Endodermal cell (in vitro differentiated cells): ENCODE results near the gene TPMT. TPM values are rescaled to one million over a fixed set of nuclear protein-coding genes. Genes with fewer than 3 reads are reported as not detected.
A peak's percentile ranks its signal among the peaks of the same experiment; 100 is the strongest.

ENCODE experiments used
- DNase-seq: peaks from one replicate; pipeline ENCODE4 v3.0.0-alpha.2; 2017
- H3K27ac ChIP-seq: 2 replicates; pipeline ENCODE4 v1.5.1; 2013; ENCODE audit warnings: mild to moderate bottlenecking, low read depth, low read length, moderate library complexity
- H3K27me3 ChIP-seq: 2 replicates; pipeline ENCODE4 v1.6.1; 2013; ENCODE audit warnings: mild to moderate bottlenecking, low read length, moderate library complexity; ENCODE audit not compliant: insufficient read depth, control insufficient read depth, poor library complexity, severe bottlenecking
- H3K36me3 ChIP-seq: 2 replicates; pipeline ENCODE4 v1.7.0; 2013; ENCODE audit warnings: mild to moderate bottlenecking, low read length, moderate library complexity; ENCODE audit not compliant: control insufficient read depth, insufficient read depth
- H3K4me1 ChIP-seq: one replicate; pipeline ENCODE4 v1.7.0; 2013; ENCODE audit warnings: low read length; ENCODE audit not compliant: control insufficient read depth, insufficient read depth
- H3K4me3 ChIP-seq: 2 replicates; pipeline ENCODE4 v1.5.1; 2013; ENCODE audit warnings: mild to moderate bottlenecking, low read length, moderate library complexity
- H3K9ac ChIP-seq: 2 replicates; pipeline ENCODE4 v1.6.1; 2013; ENCODE audit warnings: mild to moderate bottlenecking, low read length, moderate library complexity; ENCODE audit not compliant: poor library complexity, severe bottlenecking; ENCODE audit errors: extremely low read depth
- H3K9me3 ChIP-seq: 2 replicates; pipeline ENCODE4 v1.6.1; 2013; ENCODE audit warnings: mild to moderate bottlenecking, low read length, moderate library complexity; ENCODE audit not compliant: control insufficient read depth
- H3K27ac Mint-ChIP-seq: 2 replicates; pipeline ENCODE4 v1.8.0; 2020; ENCODE audit warnings: mixed read lengths
- H3K27me3 Mint-ChIP-seq: 2 replicates; pipeline ENCODE4 v1.8.0; 2021; ENCODE audit warnings: mild to moderate bottlenecking, mixed read lengths; ENCODE audit not compliant: insufficient read depth
- H3K36me3 Mint-ChIP-seq: 2 replicates; pipeline ENCODE4 v1.8.0; 2020; ENCODE audit warnings: low read depth, mixed read lengths
- H3K4me1 Mint-ChIP-seq: 2 replicates; pipeline ENCODE4 v1.8.0; 2020; ENCODE audit warnings: mixed read lengths
- H3K4me3 Mint-ChIP-seq: 2 replicates; pipeline ENCODE4 v1.8.0; 2020; ENCODE audit warnings: mild to moderate bottlenecking, moderate library complexity, mixed read lengths
- H3K9me3 Mint-ChIP-seq: 2 replicates; pipeline ENCODE4 v1.8.0; 2020; ENCODE audit warnings: mild to moderate bottlenecking, mixed read lengths
- CTCF ChIP-seq: fragments of 200-600 bp; sonication (generic); conservative IDR thresholded peaks from 2 replicates; pipeline ENCODE4 v1.5.0; 2021; ENCODE audit warnings: antibody characterized with exemption, mild to moderate bottlenecking
- WGBS, 2 experiments: methylation state at CpG; one replicate each; pipeline versions ENCODE4 v1.1.5 to v1.1.7; 2013; ENCODE audit warnings: missing lambda C conversion rate in 2 of 2, mixed read lengths in 1 of 2; ENCODE audit not compliant: insufficient coverage in 1 of 2, insufficient read length in 1 of 2; 5-methylcytosine and 5-hydroxymethylcytosine counted together
- total RNA-seq, 2 donors: library from RNA; stranded (reverse); fragmentation: NEBNext Ultra II Directional in 1 of 2; extraction: Animal tissue kit (Norgen Biotek cat#: 25700) in 1 of 2; gene quantifications; 2 replicates in 1 of 2; 3 replicates in 1 of 2; pipeline ENCODE4 v1.2.1, GENCODE V29; 2021

Gene TPMT
- total RNA-seq, 2 donors from 2014 or later: 14.0 to 15.8 TPM

GRCh38 chr6:18122128-18123093, 32.5 kb downstream of the TPMT start, which contains the start of gene NHLRC1:
Gene NHLRC1, minus strand, starts transcription at chr6:18122677. Its CDS starts 71 bp downstream, at chr6:18122606.
- H3K9me3 Mint-ChIP-seq: no peaks in the 10 kb centered on the region
- H3K27ac Mint-ChIP-seq: no peak within 1 kb of the TSS
- TF ChIP-seq CTCF: peak; percentile 95

GRCh38 chr6:18121580-18122127, 33.2 kb downstream of the TPMT start:
- no peaks in the 10 kb centered on the region for H3K9me3 Mint-ChIP-seq
- 93 to 97% methylated on average over 13 to 19 of the region's 19 CpGs for WGBS, 2 experiments
- Histone ChIP-seq H3K9me3 (no peaks in the 10 kb centered on the region), H3K4me3 (no peak overlapping the region), H3K27ac (no peak overlapping the region), H3K27me3 (peaks cover 9% of the 10 kb centered on the region), H3K36me3 (no peaks in the 10 kb centered on the region), H3K4me1 (no peaks in the 10 kb centered on the region), H3K9ac (no peak overlapping the region)
- H3K36me3 Mint-ChIP-seq: no peaks in the 10 kb centered on the region
- H3K27ac Mint-ChIP-seq: no peak overlapping the region
- TF ChIP-seq CTCF: peak; percentile 70
- H3K27me3 Mint-ChIP-seq: peaks cover 25% of the 10 kb centered on the region
- peak; percentile 77 for DNase-seq
- no peaks in the 10 kb centered on the region for H3K4me1 Mint-ChIP-seq
- H3K4me3 Mint-ChIP-seq: peak overlapping the region; percentile 48

More at GRCh38 chr6:18122128-18123093, 32.5 kb downstream of the TPMT start, which contains the start of gene NHLRC1:
- no peaks in the 10 kb centered on the region for H3K36me3 Mint-ChIP-seq
- Histone ChIP-seq H3K36me3 (no peaks in the 10 kb centered on the region), H3K27me3 (peaks cover 9% of the 10 kb centered on the region), H3K9me3 (no peaks in the 10 kb centered on the region), H3K27ac (no peak within 1 kb of the TSS), H3K4me3 (no peak within 1 kb of the TSS), H3K4me1 (no peaks in the 10 kb centered on the region), H3K9ac (no peak within 1 kb of the TSS)
- peak within 1 kb of the TSS; percentile 48 for H3K4me3 Mint-ChIP-seq
- H3K27me3 Mint-ChIP-seq: peaks cover 25% of the 10 kb centered on the region
- DNase-seq: peak; percentile 94
- 51 to 67% methylated on average over 45 to 82 of the region's 82 CpGs for WGBS, 2 experiments
- no peaks in the 10 kb centered on the region for H3K4me1 Mint-ChIP-seq

DNA sequence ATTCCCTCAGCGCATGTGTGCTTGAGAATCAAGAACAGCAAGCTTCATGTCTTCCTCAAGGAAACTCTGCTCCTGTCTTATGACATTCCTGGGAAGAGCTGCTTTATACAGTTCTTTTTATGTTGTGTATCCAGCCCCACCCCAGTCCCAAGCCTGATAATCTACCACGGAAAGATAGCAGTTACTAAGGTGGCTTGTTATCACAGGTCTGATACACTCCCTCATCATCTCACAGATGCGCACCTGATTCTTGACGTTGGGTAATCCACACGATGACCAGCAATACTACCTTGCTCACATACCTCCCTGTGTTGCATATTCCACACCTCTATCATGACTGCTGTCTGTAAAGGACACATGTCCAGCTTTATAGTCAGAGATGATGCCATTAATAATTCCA, 35.6 kb downstream of the TPMT start:
- H3K4me1 Mint-ChIP-seq: no peaks in the 10 kb centered on the region
- H3K27me3 Mint-ChIP-seq: peaks cover 25% of the 10 kb centered on the region
- no peak overlapping the region for H3K27ac ChIP-seq
- no peaks in the 10 kb centered on the region for H3K36me3 Mint-ChIP-seq
- no peak overlapping the region for H3K4me3 Mint-ChIP-seq
- TF ChIP-seq CTCF: no peak
- no peak for DNase-seq
- H3K9me3 Mint-ChIP-seq: no peaks in the 10 kb centered on the region
- no peak overlapping the region for H3K9ac ChIP-seq
- peaks cover 9% of the 10 kb centered on the region for H3K27me3 ChIP-seq
- H3K27ac Mint-ChIP-seq: no peak overlapping the region
- H3K9me3 ChIP-seq: no peaks in the 10 kb centered on the region
- H3K4me1 ChIP-seq: no peaks in the 10 kb centered on the region
- no peak overlapping the region for H3K4me3 ChIP-seq
- 81 to 86% methylated on average over 5 of the region's 5 CpGs for WGBS, 2 experiments
- H3K36me3 ChIP-seq: no peaks in the 10 kb centered on the region
